ENCODE measurements around the gene SHISAL2A. TPM values are rescaled to one million over a fixed set of nuclear protein-coding genes. Genes with fewer than 3 reads are reported as not detected.

Gene SHISAL2A
- total and polyA plus RNA-seq, 2 of the 13 experiments (the other 11 are each of a cell fraction or from before 2014, with no cell fraction given), result not detected

- TF ChIP-seq ZNF737 (CRISPR knock-in tag; IDR thresholded peaks at IDR 0.05; ENCODE audit: borderline replicate concordance) (no peak), BHLHE40 (IDR thresholded peaks at IDR 0.05; ENCODE audit: low read length) (peak; percentile 94), MATR3 (CRISPR knock-in tag; IDR thresholded peaks at IDR 0.05) (no peak), HINFP (CRISPR knock-in tag; IDR thresholded peaks at IDR 0.05; ENCODE audit: low read depth) (0 out of 2 replicates have a peak, but pooled peaks have one; percentile 22), SP140L (CRISPR knock-in tag; IDR thresholded peaks at IDR 0.05; ENCODE audit: borderline replicate concordance) (no peak), ZNF264 (CRISPR knock-in tag; IDR thresholded peaks at IDR 0.05) (no peak), ZKSCAN5 (CRISPR knock-in tag; IDR thresholded peaks at IDR 0.05) (no peak), CBX1 (IDR thresholded peaks at IDR 0.05; ENCODE audit: low read depth) (no peak), ARID2 (CRISPR knock-in tag; IDR thresholded peaks at IDR 0.05; ENCODE audit: borderline replicate concordance) (no peak), SIX4 (CRISPR knock-in tag; IDR thresholded peaks at IDR 0.05) (no peak), ZNF572 (CRISPR knock-in tag; IDR thresholded peaks at IDR 0.05) (no peak), TMF1 (CRISPR knock-in tag; IDR thresholded peaks at IDR 0.05; ENCODE audit: low read depth) (no peak), ZMYM2 (CRISPR knock-in tag; IDR thresholded peaks at IDR 0.05) (no peak), HMGA1 (CRISPR knock-in tag; conservative IDR thresholded peaks at IDR 0.05) (no peak), NFE2 (CRISPR knock-in tag; IDR thresholded peaks at IDR 0.05) (no peak), ZNF556 (CRISPR knock-in tag; IDR thresholded peaks at IDR 0.05; ENCODE audit: borderline replicate concordance) (no peak), TGIF2 (CRISPR knock-in tag; IDR thresholded peaks at IDR 0.05) (no peak), NRL (CRISPR knock-in tag; IDR thresholded peaks at IDR 0.05; ENCODE audit: borderline replicate concordance) (no peak), RCOR2 (CRISPR knock-in tag; IDR thresholded peaks at IDR 0.05) (no peak), MTA1 (CRISPR knock-in tag; IDR thresholded peaks at IDR 0.05; ENCODE audit: borderline replicate concordance) (no peak), TBP (CRISPR knock-in tag; IDR thresholded peaks at IDR 0.05) (no peak), ZNF10 (CRISPR knock-in tag; IDR thresholded peaks at IDR 0.05; ENCODE audit: borderline replicate concordance, low read depth) (no peak), SIN3B (IDR thresholded peaks at IDR 0.05; ENCODE audit: low read length) (no peak)
- TF ChIP-seq, protein P1, sequence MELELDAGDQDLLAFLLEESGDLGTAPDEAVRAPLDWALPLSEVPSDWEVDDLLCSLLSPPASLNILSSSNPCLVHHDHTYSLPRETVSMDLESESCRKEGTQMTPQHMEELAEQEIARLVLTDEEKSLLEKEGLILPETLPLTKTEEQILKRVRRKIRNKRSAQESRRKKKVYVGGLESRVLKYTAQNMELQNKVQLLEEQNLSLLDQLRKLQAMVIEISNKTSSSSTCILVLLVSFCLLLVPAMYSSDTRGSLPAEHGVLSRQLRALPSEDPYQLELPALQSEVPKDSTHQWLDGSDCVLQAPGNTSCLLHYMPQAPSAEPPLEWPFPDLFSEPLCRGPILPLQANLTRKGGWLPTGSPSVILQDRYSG (CRISPR knock-in tag; IDR thresholded peaks at IDR 0.05), result no peak
- TF ChIP-seq, protein P2, sequence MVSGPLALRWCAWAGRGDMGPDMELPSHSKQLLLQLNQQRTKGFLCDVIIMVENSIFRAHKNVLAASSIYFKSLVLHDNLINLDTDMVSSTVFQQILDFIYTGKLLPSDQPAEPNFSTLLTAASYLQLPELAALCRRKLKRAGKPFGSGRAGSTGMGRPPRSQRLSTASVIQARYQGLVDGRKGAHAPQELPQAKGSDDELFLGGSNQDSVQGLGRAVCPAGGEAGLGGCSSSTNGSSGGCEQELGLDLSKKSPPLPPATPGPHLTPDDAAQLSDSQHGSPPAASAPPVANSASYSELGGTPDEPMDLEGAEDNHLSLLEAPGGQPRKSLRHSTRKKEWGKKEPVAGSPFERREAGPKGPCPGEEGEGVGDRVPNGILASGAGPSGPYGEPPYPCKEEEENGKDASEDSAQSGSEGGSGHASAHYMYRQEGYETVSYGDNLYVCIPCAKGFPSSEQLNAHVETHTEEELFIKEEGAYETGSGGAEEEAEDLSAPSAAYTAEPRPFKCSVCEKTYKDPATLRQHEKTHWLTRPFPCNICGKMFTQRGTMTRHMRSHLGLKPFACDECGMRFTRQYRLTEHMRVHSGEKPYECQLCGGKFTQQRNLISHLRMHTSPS (CRISPR knock-in tag; IDR thresholded peaks at IDR 0.05; ENCODE audit: low read depth), result no peak
- TF ChIP-seq, protein P3, sequence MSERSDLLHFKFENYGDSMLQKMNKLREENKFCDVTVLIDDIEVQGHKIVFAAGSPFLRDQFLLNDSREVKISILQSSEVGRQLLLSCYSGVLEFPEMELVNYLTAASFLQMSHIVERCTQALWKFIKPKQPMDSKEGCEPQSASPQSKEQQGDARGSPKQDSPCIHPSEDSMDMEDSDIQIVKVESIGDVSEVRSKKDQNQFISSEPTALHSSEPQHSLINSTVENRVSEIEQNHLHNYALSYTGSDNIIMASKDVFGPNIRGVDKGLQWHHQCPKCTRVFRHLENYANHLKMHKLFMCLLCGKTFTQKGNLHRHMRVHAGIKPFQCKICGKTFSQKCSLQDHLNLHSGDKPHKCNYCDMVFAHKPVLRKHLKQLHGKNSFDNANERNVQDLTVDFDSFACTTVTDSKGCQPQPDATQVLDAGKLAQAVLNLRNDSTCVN (CRISPR knock-in tag; IDR thresholded peaks at IDR 0.05; ENCODE audit: borderline replicate concordance), result no peak
- TF ChIP-seq, protein P4, sequence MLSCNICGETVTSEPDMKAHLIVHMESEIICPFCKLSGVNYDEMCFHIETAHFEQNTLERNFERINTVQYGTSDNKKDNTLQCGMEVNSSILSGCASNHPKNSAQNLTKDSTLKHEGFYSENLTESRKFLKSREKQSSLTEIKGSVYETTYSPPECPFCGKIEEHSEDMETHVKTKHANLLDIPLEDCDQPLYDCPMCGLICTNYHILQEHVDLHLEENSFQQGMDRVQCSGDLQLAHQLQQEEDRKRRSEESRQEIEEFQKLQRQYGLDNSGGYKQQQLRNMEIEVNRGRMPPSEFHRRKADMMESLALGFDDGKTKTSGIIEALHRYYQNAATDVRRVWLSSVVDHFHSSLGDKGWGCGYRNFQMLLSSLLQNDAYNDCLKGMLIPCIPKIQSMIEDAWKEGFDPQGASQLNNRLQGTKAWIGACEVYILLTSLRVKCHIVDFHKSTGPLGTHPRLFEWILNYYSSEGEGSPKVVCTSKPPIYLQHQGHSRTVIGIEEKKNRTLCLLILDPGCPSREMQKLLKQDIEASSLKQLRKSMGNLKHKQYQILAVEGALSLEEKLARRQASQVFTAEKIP (CRISPR knock-in tag; IDR thresholded peaks at IDR 0.05; ENCODE audit: borderline replicate concordance), result no peak
These were observed 18.9 kb downstream of the SHISAL2A start (continued) for GRCh38 chr1:52651904-52652303.

Data from HepG2 (cell line).